H1 (cell line): Measurements from ENCODE around the gene PHF23. TPM values are rescaled to one million over a fixed set of nuclear protein-coding genes. Genes with fewer than 3 reads are reported as not detected.

Source experiments
- CTCF ChIA-PET: fragments of 300-600 bp; sonication (Branson Sonifier 250); formaldehyde crosslinking; loops from one replicate; lab custom pipeline; 2021; ENCODE audit not compliant: partially characterized antibody; lab: Charles Lee
- POLR2A ChIA-PET: fragments of 300-600 bp; sonication (Branson Sonifier 250); formaldehyde crosslinking; loops from one replicate; lab custom pipeline; 2021; ENCODE audit warnings: inconsistent platforms; ENCODE audit not compliant: partially characterized antibody; lab: Charles Lee
- DNase-seq, 2 experiments: peaks; one replicate each; pipeline versions ENCODE4 v3.0.0 to v3.0.0-alpha.2; 2010 to 2022; ENCODE audit warnings: low spot score in 2 of 2, low read depth in 1 of 2, mixed read lengths in 1 of 2
- FAIRE-seq: peaks from 2 replicates; lab custom pipeline; 2011; peaks lifted over from hg19 to GRCh38; lab: Jason Lieb, UNC
- H2AFZ ChIP-seq: 2 replicates; pipeline ENCODE4 v1.8.1; 2012; ENCODE audit warnings: low read length, inconsistent platforms
- H2AK5ac ChIP-seq: 2 replicates; pipeline ENCODE4 v1.6.1; 2013; ENCODE audit warnings: low read depth, low read length
- H2BK120ac ChIP-seq: replicated peaks from 2 replicates; pipeline ENCODE3; 2013; ENCODE audit warnings: low read depth, low read length, inconsistent platforms
- H2BK12ac ChIP-seq: 2 replicates; pipeline ENCODE4 v1.6.1; 2013; ENCODE audit warnings: low read depth, low read length
- H2BK15ac ChIP-seq: 2 replicates; pipeline ENCODE4 v1.6.1; 2013; ENCODE audit warnings: low read length
- H2BK20ac ChIP-seq: 2 replicates; pipeline ENCODE4 v1.6.1; 2013; ENCODE audit warnings: low read length
- H2BK5ac ChIP-seq: 2 replicates; pipeline ENCODE4 v1.6.1; 2013; ENCODE audit warnings: low read depth, low read length
- H3K14ac ChIP-seq: 2 replicates; pipeline ENCODE4 v1.6.1; 2013; ENCODE audit warnings: inconsistent platforms; ENCODE audit not compliant: insufficient read length
- H3K18ac ChIP-seq: 2 replicates; pipeline ENCODE4 v1.6.1; 2013; ENCODE audit warnings: low read length; ENCODE audit errors: extremely low read depth
- H3K23ac ChIP-seq: 2 replicates; pipeline ENCODE4 v1.6.1; 2013; ENCODE audit warnings: inconsistent platforms; ENCODE audit not compliant: insufficient read length
- H3K23me2 ChIP-seq: 2 replicates; pipeline ENCODE4 v1.6.1; 2013; ENCODE audit warnings: low read depth, low read length
- H3K27ac ChIP-seq: 2 replicates; pipeline ENCODE4 v1.6.1; 2011; ENCODE audit warnings: low read depth, low read length, inconsistent platforms
- H3K27me3 ChIP-seq, 4 experiments: replicated peaks in 1 of 4; 1 replicate in 1 of 4; 2 replicates in 3 of 4; pipeline versions ENCODE4 v1.6.1 to v1.8.1; 2011 to 2013; ENCODE audit warnings: low read length in 3 of 4, mild to moderate bottlenecking in 3 of 4, inconsistent platforms in 2 of 4, mixed read lengths in 2 of 4, moderate library complexity in 1 of 4; ENCODE audit not compliant: control insufficient read depth in 3 of 4, insufficient read depth in 3 of 4; ENCODE audit errors: extremely low read depth in 1 of 4
- H3K36me3 ChIP-seq, 4 experiments: 2 replicates each; pipeline versions ENCODE4 v1.6.1 to v1.8.1; 2011 to 2013; ENCODE audit warnings: mild to moderate bottlenecking in 4 of 4, low read length in 3 of 4, moderate library complexity in 2 of 4, control low read depth in 1 of 4, inconsistent platforms in 1 of 4; ENCODE audit not compliant: insufficient read depth in 4 of 4, control insufficient read depth in 2 of 4
- H3K4ac ChIP-seq: replicated peaks from 2 replicates; pipeline ENCODE3; 2013; ENCODE audit warnings: low read length, low read depth, mixed read lengths, inconsistent platforms; ENCODE audit not compliant: insufficient read length
- H3K4me1 ChIP-seq, 4 experiments: replicated peaks in 1 of 4; 1 replicate in 1 of 4; 2 replicates in 3 of 4; pipeline versions ENCODE4 v1.6.1 to v1.8.1; 2011 to 2013; ENCODE audit warnings: low read length in 3 of 4, inconsistent platforms in 2 of 4, mixed read lengths in 1 of 4; ENCODE audit not compliant: insufficient read depth in 4 of 4, control insufficient read depth in 3 of 4
- H3K4me2 ChIP-seq, 2 experiments: 2 replicates each; pipeline versions ENCODE4 v1.6.1 to v1.8.1; 2011 to 2013; ENCODE audit warnings: low read depth in 2 of 2, low read length in 2 of 2, control low read depth in 1 of 2, inconsistent platforms in 1 of 2, mild to moderate bottlenecking in 1 of 2; ENCODE audit not compliant: insufficient read depth in 1 of 2
- H3K4me3 ChIP-seq, 4 experiments: fragments of 200-600, 300-600 bp in 1 of 4; sonication (generic), shearing (Covaris generic), sonication (Bioruptor Twin) in 1 of 4; 2 replicates each; pipeline versions ENCODE4 v1.5.1 to v1.8.1; 2011 to 2016; ENCODE audit warnings: low read length in 4 of 4, low read depth in 3 of 4, control low read depth in 2 of 4, inconsistent platforms in 2 of 4, mild to moderate bottlenecking in 2 of 4, mixed read lengths in 1 of 4, moderate library complexity in 1 of 4; ENCODE audit not compliant: insufficient read depth in 2 of 4; ENCODE audit errors: extremely low read depth in 1 of 4
- H3K56ac ChIP-seq: replicated peaks from 2 replicates; pipeline ENCODE3; 2013; ENCODE audit warnings: low read depth, mild to moderate bottlenecking, mixed read lengths, low read length, inconsistent platforms; ENCODE audit not compliant: insufficient read length
- H3K79me1 ChIP-seq: 2 replicates; pipeline ENCODE4 v1.6.1; 2013; ENCODE audit warnings: low read depth, low read length, control low read depth
- H3K79me2 ChIP-seq, 2 experiments: 2 replicates each; pipeline versions ENCODE4 v1.6.1 to v1.8.1; 2012 to 2013; ENCODE audit warnings: low read length in 2 of 2, mild to moderate bottlenecking in 2 of 2, inconsistent platforms in 1 of 2; ENCODE audit not compliant: insufficient read depth in 2 of 2, control insufficient read depth in 1 of 2
- H3K9ac ChIP-seq, 4 experiments: replicated peaks in 1 of 4; 1 replicate in 1 of 4; 2 replicates in 3 of 4; pipeline versions ENCODE4 v1.6.1 to v1.8.1; 2011 to 2013; ENCODE audit warnings: low read depth in 3 of 4, low read length in 3 of 4, control low read depth in 2 of 4, mild to moderate bottlenecking in 2 of 4, moderate library complexity in 2 of 4, inconsistent platforms in 1 of 4; ENCODE audit errors: extremely low read depth in 1 of 4
- H3K9me3 ChIP-seq, 2 experiments: 2 replicates each; pipeline versions ENCODE4 v1.6.1 to v1.8.1; 2012 to 2013; ENCODE audit warnings: mild to moderate bottlenecking in 2 of 2, moderate library complexity in 2 of 2, control low read depth in 1 of 2, inconsistent platforms in 1 of 2, low read depth in 1 of 2, low read length in 1 of 2, mixed read lengths in 1 of 2; ENCODE audit not compliant: insufficient read depth in 2 of 2
- H4K20me1 ChIP-seq, 2 experiments: replicated peaks in 1 of 2; 2 replicates each; pipeline versions ENCODE3 to v1.8.1; 2011 to 2013; ENCODE audit warnings: inconsistent platforms in 2 of 2, low read length in 2 of 2, mild to moderate bottlenecking in 1 of 2; ENCODE audit not compliant: insufficient read depth in 2 of 2, control insufficient read depth in 1 of 2
- H4K5ac ChIP-seq: 2 replicates; pipeline ENCODE4 v1.6.1; 2013; ENCODE audit warnings: low read length, low read depth, mixed read lengths, inconsistent platforms; ENCODE audit not compliant: insufficient read length
- H4K8ac ChIP-seq: 2 replicates; pipeline ENCODE4 v1.8.0; 2013; ENCODE audit warnings: mild to moderate bottlenecking, moderate library complexity, low read length, inconsistent platforms; ENCODE audit not compliant: insufficient read depth; ENCODE audit errors: extremely low read depth
- H4K91ac ChIP-seq: replicated peaks from 2 replicates; pipeline ENCODE3; 2013; ENCODE audit warnings: low read length, mixed read lengths, inconsistent platforms; ENCODE audit not compliant: insufficient read length
- CREB1 ChIP-seq: IDR thresholded peaks from 2 replicates; pipeline ENCODE4 v1.6.1; 2012; ENCODE audit warnings: inconsistent platforms
- EGR1 ChIP-seq: IDR thresholded peaks from 2 replicates; pipeline ENCODE4 v1.6.1; 2011; ENCODE audit warnings: low read depth, low read length, borderline replicate concordance
- KDM1A ChIP-seq: fragments of 200-600, 300-600 bp; sonication (generic); IDR thresholded peaks from 2 replicates; pipeline ENCODE4 v1.7.1; 2016; ENCODE audit warnings: mild to moderate bottlenecking, low read length, borderline replicate concordance
- RBBP5 ChIP-seq: IDR thresholded peaks from 2 replicates; pipeline ENCODE4 v1.7.1; 2012; ENCODE audit warnings: low read depth, mild to moderate bottlenecking, inconsistent platforms, low read length, moderate library complexity, borderline replicate concordance
- WGBS, 2 experiments: shearing (Covaris generic) in 1 of 2; methylation state at CpG; one replicate each; pipeline versions ENCODE4 v1.1.6 to v1.1.7; 2013 to 2015; ENCODE audit warnings: low lambda C conversion rate in 2 of 2, mixed read lengths in 2 of 2, inconsistent platforms in 1 of 2, low coverage in 1 of 2, missing lambda C conversion rate in 1 of 2; ENCODE audit not compliant: insufficient replicate concordance in 2 of 2, insufficient coverage in 1 of 2, insufficient read length in 1 of 2; ENCODE audit errors: extremely low coverage in 1 of 2, missing lambda C conversion rate in 1 of 2; 5-methylcytosine and 5-hydroxymethylcytosine counted together
- polyA plus RNA-seq, 7 experiments: library from polyadenylated mRNA; depleted of rRNA in 3 of 7; stranded (reverse) in 5 of 7; unstranded in 2 of 7; fragments of >200 nt in 5 of 7; fragments of 200-250 nt in 2 of 7; gene quantifications; 1 replicate in 5 of 7; 2 replicates in 1 of 7; 4 replicates in 1 of 7; pipeline versions ENCODE4 v1.2.1 to v1.2.3, GENCODE V29; 2011 to 2013; ENCODE audit warnings: missing spikeins in 2 of 7, mixed read lengths in 2 of 7
- total RNA-seq: library from RNA; stranded (reverse); fragmentation: NEBNext Ultra II Directional; extraction: Animal tissue kit (Norgen Biotek cat#: 25700); gene quantifications from 2 replicates; pipeline ENCODE4 v1.2.1, GENCODE V29; 2021

PHF23 gene
- total and polyA plus RNA-seq, 2 of the 8 experiments (the other 6 are each of a cell fraction or from before 2014, with no cell fraction given), result 47.5 to 62.8 TPM

DNA sequence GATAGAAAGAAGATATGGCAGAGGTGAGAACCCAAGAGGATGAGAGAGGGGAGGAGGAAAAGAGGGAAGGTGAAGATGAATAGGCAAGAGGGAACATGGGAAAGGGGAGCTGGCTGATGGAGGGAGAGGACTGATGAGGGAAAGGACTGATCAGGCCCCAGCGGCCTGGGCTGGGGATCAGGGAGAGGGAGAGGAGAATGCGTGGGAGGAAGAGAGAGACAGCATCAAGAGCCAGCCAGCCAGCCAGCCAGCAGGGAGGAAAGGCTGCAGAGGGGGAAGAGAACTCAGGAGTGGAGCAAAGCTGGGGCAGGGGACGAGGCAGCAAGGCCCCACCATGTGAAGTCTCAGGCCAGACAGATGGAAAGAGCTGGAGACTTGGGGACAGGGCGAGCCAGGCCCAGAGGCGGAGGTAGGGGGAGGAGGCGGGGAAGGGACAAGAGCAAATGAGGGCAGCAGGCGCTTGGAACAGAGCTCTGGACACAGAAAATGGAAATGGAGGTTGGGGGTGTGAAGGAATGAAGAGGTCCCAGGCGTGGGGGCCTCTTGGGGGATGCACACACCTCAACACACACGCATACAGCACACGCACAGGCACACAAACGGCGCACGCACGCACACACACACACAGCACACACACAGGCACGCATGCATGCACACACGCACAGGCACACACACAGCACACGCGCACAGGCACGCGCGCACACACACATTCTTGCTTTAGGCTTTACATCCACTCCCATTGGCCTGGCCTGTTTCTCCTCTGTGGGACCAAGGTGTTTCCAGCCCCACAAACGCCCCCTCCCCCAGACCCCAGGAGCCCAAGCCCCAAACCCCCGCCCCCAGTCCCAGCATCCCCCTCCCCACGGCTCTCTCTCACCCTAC, 31.9 kb downstream of the PHF23 start:
- H3K9ac ChIP-seq, result peak overlapping the region in 3 of 4 experiments; percentile 29 to 45 (median 40); a peak in 3 of 7 replicates

More for the DNA sequence above, 31.9 kb downstream of the PHF23 start:
- H3K79me1 ChIP-seq, result peaks cover 26% of the 10 kb centered on the region
- H3K27me3 ChIP-seq, result no peaks in the 10 kb centered on the region; a peak in 1 of 7 replicates
- peak overlapping the region; percentile 86 for H2BK5ac ChIP-seq
- H3K23me2 ChIP-seq, result peaks cover 26% of the 10 kb centered on the region; the same call in 1 of the 2 replicates
- no peaks in the 10 kb centered on the region for H3K9me3 ChIP-seq
- H4K20me1 ChIP-seq, result peaks cover 3 to 20% of the 10 kb centered on the region in 2 experiments
- peaks cover 0 to 52% of the 10 kb centered on the region in 2 experiments; a peak in 2 of 4 replicates for H3K79me2 ChIP-seq
- WGBS, 2 experiments, result 69% methylated on average over 18 of the region's 24 CpGs; no CpG with 5 or more reads in 1 of the 2 experiments
- peaks cover 14 to 18% (median 15%) of the 10 kb centered on the region in 4 experiments for H3K36me3 ChIP-seq
- H3K4me1 ChIP-seq, result peaks cover 8 to 42% (median 32%) of the 10 kb centered on the region in 4 experiments
- ChIA-PET CTCF (interaction anchor here (0.6 to 2.4 kb wide), 7 partner anchors 14 to 162 kb away, joined by 3 to 10 read pairs (median 3); no protein-coding TSS in a partner anchor), POLR2A (interaction anchor here (0.7 to 2.5 kb wide), 17 partner anchors 11 to 395 kb away, joined by 3 to 18 read pairs (median 5); partner anchors contain the start of genes ACADVL, CLDN7, CTDNEP1 and DLG4)
- FAIRE-seq, result no peak
- DNase-seq, result no peak
- H3K4me3 ChIP-seq, result peak overlapping the region; percentile 36 to 62 (median 42); a peak in 7 of 8 replicates
- peak overlapping the region; percentile 98 for H3K4ac ChIP-seq
- 0 out of 2 replicates have a peak overlapping the region, but pooled peaks have one; percentile 93 for H2BK20ac ChIP-seq
- H2BK120ac ChIP-seq, result peak overlapping the region; percentile 84
- H4K8ac ChIP-seq, result no peak overlapping the region; the same call in 1 of the 2 replicates
- peak overlapping the region; percentile 100 for H4K91ac ChIP-seq
- peak overlapping the region; percentile 71 to 91 for H3K4me2 ChIP-seq
- H2AK5ac ChIP-seq, result peak overlapping the region; percentile 93
- no peak overlapping the region for H3K14ac ChIP-seq
- H4K5ac ChIP-seq, result peak overlapping the region; percentile 41
- H3K18ac ChIP-seq, result peak overlapping the region; percentile 94
- TF ChIP-seq RBBP5 (0 out of 2 replicates have a peak, but pooled peaks have one; percentile 6), EGR1 (peak; percentile 50; the same call in 1 of the 2 replicates), CREB1 (no peak; the same call in 1 of the 2 replicates), KDM1A (peak; percentile 17; the same call in 1 of the 2 replicates)
- TF ChIP-seq, all 59 proteins: peak for 3
- no peak overlapping the region for H2AFZ ChIP-seq
- peak overlapping the region; percentile 100 for H2BK15ac ChIP-seq
- no peak overlapping the region for H3K27ac ChIP-seq
- no peak overlapping the region for H3K23ac ChIP-seq
- no peak overlapping the region for H3K56ac ChIP-seq
- peak overlapping the region; percentile 94; the same call in 1 of the 2 replicates for H2BK12ac ChIP-seq
